CD4-positive, alpha-beta T cell treated with Interleukin-4 for 1 hour (primary cell): ENCODE measurements around the gene NBDY.
"Not testable (repeated sequence)": the region's sequence is repeated elsewhere in the genome, so short reads cannot be mapped to it uniquely, and the experiment has no call there.

Experiments
- DNase-seq, 2 donors: peaks; one replicate each; pipeline ENCODE4 v3.0.0-alpha.2; 2020 to 2022

Gene NBDY

DNA sequence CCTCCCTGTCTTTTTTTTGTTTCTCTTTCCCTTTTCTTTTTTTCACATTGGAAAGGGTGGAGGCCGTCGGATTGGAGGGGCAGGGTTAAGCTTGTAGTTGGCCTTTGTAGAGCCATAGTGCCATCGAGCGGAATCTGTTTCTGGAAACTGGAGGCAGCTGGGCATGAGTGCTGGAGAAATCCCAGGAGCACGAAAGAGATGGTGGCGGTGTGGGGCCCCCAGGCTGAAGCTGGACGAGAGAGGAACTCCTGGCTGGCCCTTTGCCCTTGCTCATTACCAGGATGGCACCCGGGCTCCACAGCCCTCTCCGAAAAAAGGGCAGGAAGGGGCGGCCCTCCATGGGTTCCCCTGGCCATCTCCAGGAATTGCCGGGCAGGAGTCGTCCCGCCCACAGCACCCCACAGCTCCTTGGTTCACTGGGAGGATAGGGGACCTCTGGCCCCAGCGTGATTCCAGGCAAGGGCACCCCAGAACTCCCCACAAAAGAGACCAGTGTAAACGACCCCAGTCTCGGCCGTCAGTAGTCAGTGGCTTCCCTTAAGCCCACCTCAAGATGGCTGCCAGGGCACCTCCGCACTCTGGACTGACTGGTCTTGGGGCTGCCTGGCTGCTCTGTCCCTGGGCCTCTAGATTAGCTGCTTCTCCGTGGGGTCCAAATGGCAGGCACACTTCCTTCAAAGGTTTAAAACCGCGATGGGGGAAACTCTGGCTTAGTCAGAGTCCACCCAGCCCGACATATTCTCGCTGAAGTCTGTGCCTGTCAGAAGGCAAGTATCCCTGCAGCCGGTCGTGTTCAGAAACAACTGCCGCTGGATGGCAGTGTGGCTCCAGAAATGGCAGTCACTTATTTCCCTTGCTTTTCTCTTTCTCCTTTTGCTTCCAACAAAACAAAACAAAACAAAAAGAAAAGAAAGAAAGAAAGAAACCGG, 74.1 kb downstream of the NBDY start:
- peak; percentile 52 to 83 for DNase-seq

DNA sequence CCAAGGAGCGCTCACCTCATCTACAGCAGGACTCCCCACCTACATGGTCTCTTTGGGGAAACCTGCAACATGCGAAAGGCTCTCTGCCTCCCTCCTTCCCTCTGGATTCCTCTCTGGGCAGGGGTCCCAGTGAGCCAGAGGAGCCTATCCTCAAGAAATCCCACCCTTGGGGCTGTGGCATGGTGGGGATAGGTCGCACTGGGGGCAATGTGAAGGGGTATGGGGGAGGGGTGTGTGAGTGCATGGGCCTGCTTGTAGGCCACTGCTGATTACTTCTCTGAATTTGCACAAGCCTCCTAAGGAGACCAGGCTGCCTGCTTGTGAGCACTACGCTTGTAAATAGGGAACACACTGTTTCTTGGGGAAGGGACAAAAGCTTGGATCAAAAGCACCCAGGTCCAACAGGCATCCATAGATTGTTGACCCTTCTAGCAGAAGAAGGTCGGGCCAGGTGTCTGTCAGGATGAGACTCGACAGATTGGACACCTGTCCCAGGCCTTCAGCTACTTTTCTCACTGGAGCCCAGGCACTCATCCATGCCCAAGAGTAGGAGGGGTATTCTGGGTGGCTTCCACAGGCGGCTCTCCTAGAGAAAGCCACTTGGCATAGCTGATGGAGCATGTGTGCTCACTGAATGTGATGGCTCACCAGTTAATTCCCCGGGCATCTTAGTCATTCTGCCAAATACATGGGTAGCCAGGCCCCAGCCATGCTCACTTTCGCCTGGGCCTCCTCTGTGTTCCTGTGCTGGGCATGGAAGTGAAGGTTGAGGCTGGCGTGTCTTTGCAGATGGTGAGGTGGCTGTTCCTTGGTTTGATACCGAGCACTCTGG, 75.0 kb downstream of the NBDY start:
- DNase-seq, result no peak

DNA sequence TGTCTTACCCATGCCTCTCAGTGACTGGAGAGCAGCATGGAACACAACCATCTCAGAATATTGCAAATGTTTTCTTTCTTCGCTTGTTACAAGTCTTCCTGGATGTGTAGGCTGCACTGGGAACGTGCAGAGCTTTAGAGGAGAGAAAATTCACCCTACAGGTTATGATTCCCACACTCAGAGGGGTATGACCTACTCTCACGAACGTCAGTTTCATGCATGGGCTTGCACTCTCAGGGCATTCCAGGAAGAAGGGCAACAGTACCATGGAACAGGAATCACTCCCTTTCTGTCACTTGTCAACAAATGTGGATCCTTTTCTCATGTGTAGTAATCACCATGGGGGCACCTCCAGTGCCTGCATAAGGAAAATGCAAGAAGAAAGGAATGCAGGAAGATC, 75.8 kb downstream of the NBDY start:
- no peak for DNase-seq

DNA sequence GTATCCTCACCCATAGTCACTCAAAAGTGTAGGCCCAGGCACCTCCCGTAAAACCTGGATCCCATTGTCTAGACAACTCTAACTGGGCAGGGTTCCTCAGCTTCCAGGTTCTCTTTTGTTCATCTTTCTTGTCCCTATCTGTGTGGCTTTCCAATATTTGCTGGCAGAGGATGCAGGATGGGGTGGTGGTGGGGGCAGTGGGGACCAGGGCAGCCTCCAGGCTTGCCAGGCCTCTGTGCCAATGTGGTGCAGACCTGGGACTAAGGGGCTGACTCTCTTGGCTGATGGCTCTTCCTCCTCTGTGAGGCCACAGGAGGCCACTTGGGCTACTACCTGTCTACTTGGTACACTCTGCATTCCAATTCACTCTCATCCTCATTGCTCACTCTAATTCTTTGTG, 76.4 kb downstream of the NBDY start:
- DNase-seq, result no peak

DNA sequence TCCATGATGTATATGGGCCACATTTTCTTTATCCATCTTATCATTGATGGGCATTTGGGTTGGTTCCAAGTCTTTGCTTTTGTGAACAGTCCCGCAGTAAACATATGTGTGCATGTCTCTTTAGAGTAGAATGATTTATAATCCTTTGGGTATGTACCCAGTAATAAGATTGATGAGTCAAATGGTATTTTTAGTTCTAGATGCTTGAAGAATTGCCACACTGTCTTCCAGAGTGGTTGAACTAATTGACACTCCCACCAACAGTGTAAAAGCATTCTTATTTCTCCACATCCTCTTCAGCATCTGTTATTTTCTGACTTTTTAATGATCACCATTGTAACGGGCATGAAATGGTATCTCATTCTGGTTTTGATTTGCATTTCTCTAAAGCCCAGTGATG, 77.1 kb downstream of the NBDY start:
- not testable (repeated sequence) for DNase-seq

DNA sequence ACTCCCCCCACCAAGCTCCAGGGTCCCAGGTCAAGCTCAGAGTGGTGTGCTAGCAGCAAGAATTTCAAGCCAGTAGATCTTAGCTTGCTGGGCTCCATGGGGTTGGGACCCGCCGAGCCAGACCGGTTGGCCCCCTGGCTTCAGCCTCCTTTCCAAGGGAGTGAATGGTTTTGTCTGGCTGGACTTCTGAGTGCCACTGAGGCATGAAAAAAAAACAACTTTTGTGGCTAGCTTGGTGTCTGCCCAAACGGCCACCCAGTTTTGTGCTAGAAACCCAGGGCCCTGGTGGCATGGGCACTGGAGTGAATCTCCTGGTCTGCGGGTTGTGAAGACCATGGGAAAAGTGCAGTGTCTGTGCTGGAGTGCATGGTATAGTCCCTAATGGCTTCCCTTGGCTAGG, 82.6 kb downstream of the NBDY start:
- no peak for DNase-seq

DNA sequence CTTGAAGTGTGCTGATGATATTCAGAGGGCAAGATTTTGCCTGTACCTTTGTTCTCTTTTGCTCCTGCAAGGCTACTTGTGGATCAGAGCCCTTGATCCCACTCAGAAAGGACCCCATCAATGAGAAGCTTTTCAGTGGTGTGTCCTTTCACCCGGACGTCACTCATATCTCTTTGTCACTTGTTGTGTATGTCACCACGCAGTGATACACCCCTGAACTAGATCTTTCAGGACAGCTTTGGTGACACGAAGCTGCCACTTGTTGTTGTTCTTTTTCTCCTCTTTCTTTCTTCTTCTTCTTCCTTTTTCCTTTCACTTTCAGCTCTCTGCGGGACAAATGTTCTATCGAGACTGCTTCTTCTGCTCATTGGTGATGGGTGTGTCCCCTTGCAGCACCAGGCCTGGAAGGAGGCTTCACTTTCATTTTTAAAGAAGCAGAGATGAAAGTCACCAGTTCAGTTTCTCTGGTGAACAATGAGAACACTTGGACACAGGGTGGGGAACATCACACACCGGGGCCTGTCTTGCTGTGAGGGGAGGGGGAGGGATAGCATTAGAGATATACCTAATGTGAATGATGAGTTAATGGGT, 83.6 kb downstream of the NBDY start:
- peak; percentile 41 to 65 for DNase-seq

DNA sequence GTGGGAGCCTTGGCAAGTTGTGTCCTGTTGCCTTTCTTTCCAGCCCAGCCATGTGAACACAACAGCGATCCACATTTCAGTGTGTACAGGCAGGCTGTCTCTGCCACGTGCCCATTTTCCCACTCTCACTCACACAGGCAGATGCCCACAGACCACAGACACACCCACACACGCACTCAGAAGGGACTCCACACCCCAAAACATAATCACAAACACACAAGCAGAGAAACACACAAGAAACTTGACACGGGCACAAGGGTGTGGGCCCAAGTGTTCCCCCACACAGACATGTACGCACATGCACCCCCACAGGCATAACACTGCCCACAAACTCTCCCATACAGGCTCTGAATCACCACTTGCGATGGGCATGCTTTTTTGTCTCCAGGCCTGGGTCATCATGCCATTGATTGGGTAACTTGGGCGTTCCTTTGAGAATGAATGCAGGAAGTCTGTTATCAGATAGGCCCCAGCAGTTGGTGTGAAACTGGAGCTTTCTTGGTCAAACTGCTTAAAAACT, 84.3 kb downstream of the NBDY start:
- peak; percentile 64 to 68 for DNase-seq

DNA sequence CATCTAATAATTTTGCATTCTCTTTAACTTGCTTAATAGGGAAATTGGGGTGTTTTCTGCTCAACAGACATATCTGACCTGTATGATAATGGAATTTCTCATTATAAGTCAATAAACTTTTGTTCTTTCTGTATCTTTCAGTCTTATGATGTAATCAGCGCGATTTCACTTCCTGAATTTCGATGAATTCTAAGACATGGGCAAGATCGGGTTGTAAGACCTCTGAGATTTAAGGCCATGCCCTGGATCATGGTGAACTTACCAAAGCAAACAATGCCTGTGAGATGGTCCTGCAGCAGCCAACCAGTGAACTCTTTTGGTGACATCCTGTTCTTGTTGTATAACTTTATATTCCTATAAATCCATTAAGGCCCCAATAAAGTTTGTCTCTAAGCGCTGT, 88.1 kb downstream of the NBDY start:
- DNase-seq, result no peak

DNA sequence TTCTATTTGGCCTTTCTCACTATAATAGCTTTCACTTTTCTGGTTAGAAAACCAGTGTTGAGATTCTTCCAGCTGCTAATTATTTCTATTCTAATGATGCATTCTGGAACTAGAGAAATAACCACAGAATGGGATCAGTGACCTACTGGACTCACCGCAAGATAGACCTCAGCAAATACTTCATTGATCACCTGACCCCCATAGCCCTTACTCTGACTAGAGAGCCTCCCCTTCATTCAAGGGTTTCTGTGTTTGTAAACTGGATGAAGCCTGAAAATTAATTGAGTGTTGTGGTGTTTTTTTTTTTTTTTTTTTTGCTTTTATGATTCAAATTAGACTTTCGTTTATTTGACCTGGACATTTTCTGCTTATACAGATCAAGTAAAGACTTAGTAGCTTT, 97.0 kb downstream of the NBDY start:
- DNase-seq, result no peak

DNA sequence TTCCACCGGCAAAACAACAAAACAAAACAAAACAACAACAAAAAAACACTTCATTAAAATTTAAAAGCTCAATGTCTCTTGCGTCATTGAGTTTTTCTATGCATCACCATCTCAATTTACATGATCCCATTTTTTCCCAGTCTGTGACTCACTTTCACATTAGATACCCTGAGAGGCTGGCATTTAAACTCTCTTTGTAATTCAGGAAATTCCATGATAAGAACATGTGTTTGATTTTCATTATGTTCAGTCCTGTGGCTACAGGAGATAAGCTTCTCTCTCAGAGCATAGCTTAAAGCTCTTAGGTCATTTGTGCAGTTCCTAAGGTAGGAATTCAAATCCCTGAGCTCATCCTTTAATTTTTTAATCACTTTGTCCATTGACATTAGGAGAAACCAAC, 104.6 kb downstream of the NBDY start:
- DNase-seq, result no peak

DNA sequence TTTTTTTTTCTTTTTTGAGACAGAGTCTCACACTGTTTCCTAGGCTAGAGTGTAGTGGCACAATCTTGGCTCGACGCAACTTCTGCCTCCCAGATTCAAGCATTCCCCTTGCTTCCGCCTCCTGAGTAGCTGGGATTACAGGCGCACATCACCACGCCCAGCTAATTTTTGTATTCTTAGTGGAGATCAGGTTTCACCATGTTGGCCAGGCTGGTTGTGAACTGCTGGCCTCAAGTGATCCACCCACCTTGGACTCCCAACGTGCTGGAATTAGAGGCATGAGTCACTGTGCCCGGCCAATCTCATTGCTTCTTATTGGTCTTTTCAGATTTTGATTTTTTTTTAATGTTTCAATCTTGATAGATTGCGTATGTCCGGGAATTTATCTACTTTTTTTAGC, 124.4 kb downstream of the NBDY start:
- no peak for DNase-seq

DNA sequence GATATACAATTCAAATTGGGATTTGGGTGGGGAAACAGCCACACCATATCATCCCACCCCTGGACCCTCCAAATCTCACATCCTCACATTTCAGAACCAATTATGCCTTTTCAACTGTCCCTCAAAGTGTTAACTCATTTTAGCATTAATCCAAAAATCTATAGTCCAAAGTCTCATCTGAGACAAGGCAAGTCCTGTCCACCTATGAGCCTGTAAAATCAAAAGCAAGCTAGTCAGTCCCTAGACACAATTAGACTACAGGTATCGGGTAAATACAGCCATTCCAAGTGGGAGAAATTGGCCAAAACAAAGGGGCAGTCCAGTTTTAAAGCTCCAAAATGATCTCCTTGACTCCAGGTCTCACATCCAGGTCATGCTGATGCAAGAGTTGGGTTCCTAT, 128.0 kb downstream of the NBDY start:
- no peak for DNase-seq

DNA sequence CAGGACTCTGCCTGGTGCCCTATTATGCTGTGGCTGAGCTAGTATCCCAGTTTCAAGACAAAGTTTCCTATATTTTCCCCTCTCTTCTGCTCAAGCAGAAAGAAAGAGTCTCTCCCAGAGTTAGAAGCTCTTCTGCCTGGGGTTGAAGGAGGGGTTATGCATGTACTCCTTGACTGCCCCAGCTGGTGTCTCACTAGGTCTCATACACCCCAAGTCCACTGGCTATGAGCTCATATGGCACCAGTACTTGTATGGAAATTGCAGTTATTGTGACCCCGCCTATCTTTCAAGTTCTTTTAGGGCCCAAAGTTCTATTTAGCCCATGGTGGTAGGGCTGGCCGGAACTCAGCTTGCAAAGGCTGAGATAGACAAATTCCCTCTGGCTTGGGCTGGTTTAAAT, 131.8 kb downstream of the NBDY start:
- no peak for DNase-seq
